ENCODE measurements around the gene TMEM178A.

TMEM178A gene

GRCh38 chr2:39696838-39697237 lies 31.1 kb downstream of the TMEM178A start:
- no peak overlapping the region for H3K4me3 ChIP-seq (ENCODE audit: low read depth, low read length)
- TF ChIP-seq CTCF (IDR thresholded peaks at IDR 0.05; ENCODE audit: borderline replicate concordance, insufficient read depth, low read depth, low read length), result no peak

GRCh38 chr2:39697454-39697853 lies 31.7 kb downstream of the TMEM178A start:
- no peak for TF ChIP-seq CTCF (IDR thresholded peaks at IDR 0.05; ENCODE audit: borderline replicate concordance, insufficient read depth, low read depth, low read length)
- H3K4me3 ChIP-seq (ENCODE audit: low read depth, low read length), result no peak overlapping the region

- H3K4me3 ChIP-seq (ENCODE audit: low read depth, low read length), result no peak overlapping the region
- TF ChIP-seq CTCF (IDR thresholded peaks at IDR 0.05; ENCODE audit: borderline replicate concordance, insufficient read depth, low read depth, low read length), result no peak
These were observed 35.4 kb downstream of the TMEM178A start for GRCh38 chr2:39701137-39701536.

GRCh38 chr2:39703181-39703872 lies 37.6 kb downstream of the TMEM178A start:
- no peak overlapping the region for H3K4me3 ChIP-seq (ENCODE audit: low read depth, low read length)
- TF ChIP-seq CTCF (IDR thresholded peaks at IDR 0.05; ENCODE audit: borderline replicate concordance, insufficient read depth, low read depth, low read length), result no peak

- no peak overlapping the region for H3K4me3 ChIP-seq (ENCODE audit: low read depth, low read length)
- TF ChIP-seq CTCF (IDR thresholded peaks at IDR 0.05; ENCODE audit: borderline replicate concordance, insufficient read depth, low read depth, low read length), result no peak
These were observed 38.8 kb downstream of the TMEM178A start for GRCh38 chr2:39704540-39704939.

GRCh38 chr2:39705638-39706037 lies 39.9 kb downstream of the TMEM178A start:
- H3K4me3 ChIP-seq (ENCODE audit: low read depth, low read length), result no peak overlapping the region

More at GRCh38 chr2:39705638-39706037, 39.9 kb downstream of the TMEM178A start:
- no peak for TF ChIP-seq CTCF (IDR thresholded peaks at IDR 0.05; ENCODE audit: borderline replicate concordance, insufficient read depth, low read depth, low read length)
